HG02610 (cell line): ENCODE results near the gene HS3ST4.

Experiments
- ATAC-seq: cut with Tn5 transposase; IDR thresholded peaks from one replicate; pipeline ENCODE4 v1.9.1; 2021; ENCODE audit warnings: mild to moderate bottlenecking, moderate library complexity; ENCODE audit not compliant: unreplicated experiment

Gene HS3ST4

GRCh38 chr16:25691519-25692091, at the start of gene HS3ST4:
TSS of gene HS3ST4 (plus strand) at chr16:25691959.
- no peak for ATAC-seq

GRCh38 chr16:25643633-25644032, 48.1 kb upstream of the HS3ST4 start:
- ATAC-seq: no peak

- ATAC-seq: no peak
Measured at GRCh38 chr16:25656639-25657038, 35.1 kb upstream of the HS3ST4 start.

GRCh38 chr16:25676820-25677219, 14.9 kb upstream of the HS3ST4 start:
- ATAC-seq: no peak

- no peak for ATAC-seq
Measured at GRCh38 chr16:25679511-25679910, 12.2 kb upstream of the HS3ST4 start.

- ATAC-seq: no peak
Measured at GRCh38 chr16:25689137-25689836, 2.5 kb upstream of the HS3ST4 start.

- no peak for ATAC-seq
Measured at GRCh38 chr16:25690552-25691143, 1.1 kb upstream of the HS3ST4 start.

GRCh38 chr16:25692351-25692741, 587 bp downstream of the HS3ST4 start:
- ATAC-seq: no peak

GRCh38 chr16:25692742-25693508, 1.2 kb downstream of the HS3ST4 start:
- no peak for ATAC-seq

- ATAC-seq: no peak
Measured at GRCh38 chr16:25693631-25694030, 1.9 kb downstream of the HS3ST4 start.

GRCh38 chr16:25699069-25699468, 7.3 kb downstream of the HS3ST4 start:
- ATAC-seq: no peak

- no peak for ATAC-seq
Measured at GRCh38 chr16:25700547-25700946, 8.8 kb downstream of the HS3ST4 start.

- no peak for ATAC-seq
Measured at GRCh38 chr16:25707553-25707952, 15.8 kb downstream of the HS3ST4 start.

- no peak for ATAC-seq
Measured at GRCh38 chr16:25707982-25708583, 16.3 kb downstream of the HS3ST4 start.

GRCh38 chr16:25709213-25709612, 17.5 kb downstream of the HS3ST4 start:
- ATAC-seq: no peak

GRCh38 chr16:25713785-25714570, 22.2 kb downstream of the HS3ST4 start:
- no peak for ATAC-seq

- no peak for ATAC-seq
Measured at GRCh38 chr16:25716186-25716585, 24.4 kb downstream of the HS3ST4 start.

- no peak for ATAC-seq
Measured at GRCh38 chr16:25721439-25721838, 29.7 kb downstream of the HS3ST4 start.

GRCh38 chr16:25726430-25727098, 34.8 kb downstream of the HS3ST4 start:
- ATAC-seq: no peak
